DND-41 (cell line): ENCODE data around the gene ZNF688.

ENCODE experiments used
- EZH2 ChIP-seq: IDR thresholded peaks from 3 replicates; pipeline ENCODE4 v1.6.1; 2012; ENCODE audit warnings: borderline replicate concordance, low read depth, mild to moderate bottlenecking, moderate library complexity, low read length, inconsistent platforms; ENCODE audit not compliant: severe bottlenecking
- TF ChIP-seq, protein P1 (sequence below): IDR thresholded peaks from 2 replicates; pipeline ENCODE4 v1.5.1; 2012; ENCODE audit warnings: borderline replicate concordance, low read length, moderate library complexity, mild to moderate bottlenecking; ENCODE audit not compliant: poor library complexity, severe bottlenecking; ENCODE audit errors: extremely low read depth

DNA sequence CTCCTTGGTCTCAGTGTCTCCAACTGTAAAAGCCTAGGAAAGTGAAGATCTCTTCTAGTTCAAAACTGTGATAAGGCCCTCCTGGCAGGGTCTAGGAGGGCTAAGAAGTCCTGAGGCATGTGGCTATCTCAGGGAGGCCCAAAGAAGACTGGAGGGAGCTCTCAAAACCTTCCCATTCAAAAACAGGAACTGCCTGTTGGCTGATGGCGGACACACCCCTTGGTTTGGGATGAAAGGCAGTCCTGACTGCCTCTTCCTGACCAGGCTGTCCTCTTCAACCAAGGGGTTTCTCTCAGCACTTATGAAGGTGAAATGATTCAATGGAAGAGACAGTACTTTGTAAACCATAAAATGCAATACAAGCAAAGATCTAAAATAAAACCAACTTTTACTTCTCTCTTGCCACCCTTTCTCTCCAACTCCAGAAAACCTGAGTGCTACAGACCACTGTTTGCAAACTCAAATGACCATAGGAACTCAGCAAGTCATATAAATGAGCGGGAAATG, 18.1 kb downstream of the ZNF688 start:
- TF ChIP-seq, protein P1, sequence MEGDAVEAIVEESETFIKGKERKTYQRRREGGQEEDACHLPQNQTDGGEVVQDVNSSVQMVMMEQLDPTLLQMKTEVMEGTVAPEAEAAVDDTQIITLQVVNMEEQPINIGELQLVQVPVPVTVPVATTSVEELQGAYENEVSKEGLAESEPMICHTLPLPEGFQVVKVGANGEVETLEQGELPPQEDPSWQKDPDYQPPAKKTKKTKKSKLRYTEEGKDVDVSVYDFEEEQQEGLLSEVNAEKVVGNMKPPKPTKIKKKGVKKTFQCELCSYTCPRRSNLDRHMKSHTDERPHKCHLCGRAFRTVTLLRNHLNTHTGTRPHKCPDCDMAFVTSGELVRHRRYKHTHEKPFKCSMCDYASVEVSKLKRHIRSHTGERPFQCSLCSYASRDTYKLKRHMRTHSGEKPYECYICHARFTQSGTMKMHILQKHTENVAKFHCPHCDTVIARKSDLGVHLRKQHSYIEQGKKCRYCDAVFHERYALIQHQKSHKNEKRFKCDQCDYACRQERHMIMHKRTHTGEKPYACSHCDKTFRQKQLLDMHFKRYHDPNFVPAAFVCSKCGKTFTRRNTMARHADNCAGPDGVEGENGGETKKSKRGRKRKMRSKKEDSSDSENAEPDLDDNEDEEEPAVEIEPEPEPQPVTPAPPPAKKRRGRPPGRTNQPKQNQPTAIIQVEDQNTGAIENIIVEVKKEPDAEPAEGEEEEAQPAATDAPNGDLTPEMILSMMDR = no peak
- TF ChIP-seq EZH2 = no peak
